A673 (cell line): ENCODE measurements around the gene ZNF592.

Experiments
- CTCF ChIP-seq: fragments of 300-800, 200-600 bp; sonication (generic); conservative IDR thresholded peaks from 2 replicates; pipeline ENCODE4 v1.5.1; 2017; ENCODE audit warnings: low read depth, mild to moderate bottlenecking, antibody characterized with exemption, low read length, moderate library complexity, mixed read lengths
- EZH2 ChIP-seq: fragments of 200-600 bp; sonication (generic); IDR thresholded peaks from 2 replicates; pipeline ENCODE4 v1.6.1; 2017; ENCODE audit warnings: borderline replicate concordance, low read depth, mild to moderate bottlenecking, mixed read lengths, antibody characterized with exemption, low read length; ENCODE audit not compliant: poor library complexity, severe bottlenecking

- no peak for TF ChIP-seq CTCF
- TF ChIP-seq EZH2 = no peak
These were observed 4.3 kb downstream of the ZNF592 start for GRCh38 chr15:84752700-84753099.
